GM12891 (cell line): ENCODE data around the gene GMDS.

ENCODE experiments used
- DNase-seq: peaks from one replicate; pipeline ENCODE4 v3.0.0; 2011; ENCODE audit warnings: low spot score; ENCODE audit not compliant: insufficient read length
- FAIRE-seq: peaks from 2 replicates; lab custom pipeline; 2011; peaks lifted over from hg19 to GRCh38; lab: Jason Lieb, UNC
- PAX5 ChIP-seq: IDR thresholded peaks from 2 replicates; pipeline ENCODE4 v1.6.1; 2011; ENCODE audit warnings: low read length, moderate library complexity, mild to moderate bottlenecking; ENCODE audit not compliant: insufficient read depth, severe bottlenecking
- POLR2A ChIP-seq: IDR thresholded peaks from 2 replicates; pipeline ENCODE4 v1.6.1; 2011; ENCODE audit warnings: low read depth, low read length, control low read depth
- POLR2AphosphoS5 ChIP-seq: IDR thresholded peaks from 2 replicates; pipeline ENCODE4 v1.6.1; 2011; ENCODE audit warnings: low read depth, low read length, control low read depth
- POU2F2 ChIP-seq: IDR thresholded peaks from 2 replicates; pipeline ENCODE4 v1.6.1; 2011; ENCODE audit warnings: low read depth, mild to moderate bottlenecking, control low read depth, low read length, moderate library complexity
- SPI1 ChIP-seq: IDR thresholded peaks from 2 replicates; pipeline ENCODE4 v1.6.1; 2011; ENCODE audit warnings: low read depth, low read length, control low read depth
- TAF1 ChIP-seq: IDR thresholded peaks from 2 replicates; pipeline ENCODE4 v1.6.1; 2011; ENCODE audit warnings: low read depth, low read length, control low read depth

The GMDS gene

GRCh38 chr6:1592852-1593251 is 652.6 kb downstream of the GMDS start:
- DNase-seq (no peak), FAIRE-seq (no peak)
- TF ChIP-seq TAF1 (no peak), POU2F2 (no peak), POLR2AphosphoS5 (no peak)

GRCh38 chr6:1591926-1592325 is 653.5 kb downstream of the GMDS start:
- no peak for TF ChIP-seq TAF1
- DNase-seq (no peak), FAIRE-seq (no peak)

- TF ChIP-seq POLR2AphosphoS5 (no peak), POU2F2 (no peak), POLR2A (no peak), PAX5 (no peak), SPI1 (no peak), TAF1 (no peak)
- FAIRE-seq (no peak), DNase-seq (no peak)
Observed at GRCh38 chr6:1591243-1591642, 654.2 kb downstream of the GMDS start.

GRCh38 chr6:1590580-1590979 is 654.8 kb downstream of the GMDS start:
- DNase-seq = no peak
- TF ChIP-seq POLR2AphosphoS5 = no peak
- no peak for TF ChIP-seq POU2F2
- TF ChIP-seq PAX5 = no peak
- TF ChIP-seq POLR2A = no peak
- no peak for TF ChIP-seq SPI1
- TF ChIP-seq TAF1 = no peak
- no peak for FAIRE-seq

GRCh38 chr6:1589208-1589607 is 656.2 kb downstream of the GMDS start:
- DNase-seq (no peak), FAIRE-seq (no peak)
- TF ChIP-seq POLR2AphosphoS5 = no peak
- no peak for TF ChIP-seq POU2F2
- TF ChIP-seq TAF1 = no peak
- no peak for TF ChIP-seq POLR2A
- TF ChIP-seq PAX5 = no peak
- no peak for TF ChIP-seq SPI1

- FAIRE-seq (no peak), DNase-seq (no peak)
- TF ChIP-seq SPI1 (no peak), TAF1 (no peak)
Observed at GRCh38 chr6:1587977-1588376, 657.4 kb downstream of the GMDS start.

- DNase-seq = no peak
- no peak for TF ChIP-seq POLR2A
- no peak for FAIRE-seq
Observed at GRCh38 chr6:1587546-1587945, 657.9 kb downstream of the GMDS start.

GRCh38 chr6:1586861-1587450 is 658.4 kb downstream of the GMDS start:
- DNase-seq (no peak), FAIRE-seq (no peak)
- TF ChIP-seq PAX5 = no peak

GRCh38 chr6:1586256-1586655 is 659.1 kb downstream of the GMDS start:
- FAIRE-seq (no peak), DNase-seq (no peak)
- TF ChIP-seq SPI1 (no peak), POLR2AphosphoS5 (no peak), PAX5 (no peak), POLR2A (no peak), POU2F2 (no peak), TAF1 (no peak)

GRCh38 chr6:1585669-1586049 is 659.7 kb downstream of the GMDS start:
- no peak for FAIRE-seq
- TF ChIP-seq POU2F2 = no peak
- no peak for TF ChIP-seq TAF1
- no peak for TF ChIP-seq POLR2A
- no peak for TF ChIP-seq SPI1
- TF ChIP-seq PAX5 = no peak
- no peak for TF ChIP-seq POLR2AphosphoS5
- DNase-seq = no peak

GRCh38 chr6:1584996-1585668 is 660.3 kb downstream of the GMDS start:
- FAIRE-seq = no peak

More at GRCh38 chr6:1584996-1585668, 660.3 kb downstream of the GMDS start:
- no peak for DNase-seq
- TF ChIP-seq PAX5 (no peak), POLR2A (no peak), POU2F2 (no peak), TAF1 (no peak), POLR2AphosphoS5 (no peak), SPI1 (no peak)
